GM18505 (cell line): ENCODE results near the gene IL11.
A peak's percentile ranks its signal among the peaks of the same experiment; 100 is the strongest.
"Not testable (repeated sequence)": the region's sequence is repeated elsewhere in the genome, so short reads cannot be mapped to it uniquely, and the experiment has no call there.

Experiments
- ATAC-seq: cut with Tn5 transposase; IDR thresholded peaks from one replicate; pipeline ENCODE4 v1.9.1; 2021; ENCODE audit not compliant: unreplicated experiment
- POLR2A ChIP-seq: IDR thresholded peaks from 4 replicates; pipeline ENCODE4 v1.6.1; 2011; ENCODE audit warnings: borderline replicate concordance; ENCODE audit not compliant: insufficient read depth, insufficient read length; ENCODE audit errors: extremely low read depth

IL11 gene

GRCh38 chr19:55370305-55370988 is at the start of gene IL11:
Gene IL11, minus strand, starts transcription at chr19:55370463. Its CDS starts 153 bp downstream, at chr19:55370310.
- no peak for TF ChIP-seq POLR2A
- ATAC-seq: no peak

- no peak for ATAC-seq
- no peak for TF ChIP-seq POLR2A
Measured at GRCh38 chr19:55419624-55420236, 49.5 kb upstream of the IL11 start.

GRCh38 chr19:55419103-55419502 is 48.8 kb upstream of the IL11 start:
- no peak for ATAC-seq
- no peak for TF ChIP-seq POLR2A

DNA sequence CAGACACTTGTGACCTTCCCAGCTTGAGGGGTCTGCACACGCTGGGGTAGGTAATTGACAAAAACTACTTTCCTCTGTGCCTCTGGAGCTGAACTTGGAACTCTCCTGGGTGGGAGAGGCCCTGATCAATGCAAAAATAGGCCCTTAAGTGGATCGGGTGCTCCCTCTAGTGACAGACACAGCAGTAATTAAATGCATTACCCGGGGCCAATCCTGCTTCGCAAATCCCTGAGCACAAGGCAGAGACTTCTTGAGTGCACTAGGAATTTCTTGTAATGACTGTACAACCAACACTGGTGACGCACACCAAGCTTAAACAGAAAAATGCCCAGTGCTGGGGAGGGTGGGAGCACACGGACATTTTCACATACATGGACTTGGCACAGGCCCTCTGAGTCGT is 47.9 kb upstream of the IL11 start:
- TF ChIP-seq POLR2A: no peak
- no peak for ATAC-seq

GRCh38 chr19:55410168-55410567 is 39.9 kb upstream of the IL11 start:
- no peak for TF ChIP-seq POLR2A
- ATAC-seq: no peak

GRCh38 chr19:55409179-55409578 is 38.9 kb upstream of the IL11 start:
- ATAC-seq: not testable (repeated sequence)

DNA sequence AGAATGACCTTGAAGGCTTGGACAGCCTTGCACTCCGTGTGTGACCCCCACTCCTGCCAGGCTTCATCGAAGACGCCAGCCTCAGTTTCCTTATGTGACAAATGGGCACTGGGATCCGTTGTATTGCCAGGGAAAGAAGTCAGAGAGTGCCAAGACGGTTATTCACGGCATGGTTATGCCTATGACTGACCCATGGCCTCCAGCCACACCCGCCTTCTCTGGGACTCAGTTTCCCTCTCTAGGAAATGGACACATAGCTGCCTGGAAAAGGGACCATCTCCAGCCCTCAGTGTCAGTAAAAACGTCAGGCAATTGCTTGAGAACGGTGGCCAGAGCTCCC is 38.2 kb upstream of the IL11 start:
- ATAC-seq: no peak
- no peak for TF ChIP-seq POLR2A

DNA sequence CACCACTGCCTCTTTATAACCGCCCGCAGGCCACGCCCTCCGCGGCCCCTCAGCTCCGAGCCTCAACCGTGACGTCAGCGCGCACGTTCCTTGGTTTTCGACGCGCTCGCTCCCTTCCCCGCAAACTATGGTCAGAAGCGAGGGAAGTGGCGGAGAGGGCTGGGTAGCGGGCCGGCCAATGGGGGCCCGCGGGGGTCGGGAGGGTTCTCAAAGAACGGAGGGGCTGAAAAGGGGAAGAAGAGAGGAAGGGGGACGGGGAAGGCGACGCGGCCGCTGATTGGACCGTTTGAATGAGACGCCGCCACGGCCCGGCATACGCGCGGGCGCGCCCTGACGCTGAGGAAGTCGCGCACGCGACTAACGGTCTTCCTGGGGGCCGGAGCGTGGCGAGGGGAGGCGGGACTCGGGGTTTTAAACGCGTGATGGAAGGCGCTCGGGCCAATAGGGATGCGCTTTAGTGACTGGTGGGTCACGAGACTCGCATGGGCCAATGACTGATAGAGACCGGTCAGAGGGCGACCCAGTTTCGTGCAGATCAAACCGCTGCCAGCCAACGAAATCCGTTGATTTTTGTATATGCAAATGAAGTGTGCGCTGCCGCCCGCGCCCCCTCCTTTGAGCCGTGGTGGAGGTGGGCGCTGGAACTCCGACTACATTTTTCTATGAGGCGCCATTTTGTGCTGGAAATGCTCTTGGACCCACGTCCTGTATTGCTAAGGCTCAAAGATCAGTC is 37.7 kb upstream of the IL11 start:
- peak; percentile 74 for ATAC-seq

GRCh38 chr19:55407550-55407799 is 37.2 kb upstream of the IL11 start, which contains the start of gene UBE2S:
Gene UBE2S, minus strand, starts transcription at chr19:55407788. Its CDS starts 199 bp downstream, at chr19:55407589.
- peak; percentile 21 for ATAC-seq
- peak; percentile 99 for TF ChIP-seq POLR2A

More for the DNA sequence above, 37.7 kb upstream of the IL11 start:
- TF ChIP-seq POLR2A: peak; percentile 42

GRCh38 chr19:55406826-55407549 is 36.7 kb upstream of the IL11 start:
- no peak for TF ChIP-seq POLR2A
- no peak for ATAC-seq

DNA sequence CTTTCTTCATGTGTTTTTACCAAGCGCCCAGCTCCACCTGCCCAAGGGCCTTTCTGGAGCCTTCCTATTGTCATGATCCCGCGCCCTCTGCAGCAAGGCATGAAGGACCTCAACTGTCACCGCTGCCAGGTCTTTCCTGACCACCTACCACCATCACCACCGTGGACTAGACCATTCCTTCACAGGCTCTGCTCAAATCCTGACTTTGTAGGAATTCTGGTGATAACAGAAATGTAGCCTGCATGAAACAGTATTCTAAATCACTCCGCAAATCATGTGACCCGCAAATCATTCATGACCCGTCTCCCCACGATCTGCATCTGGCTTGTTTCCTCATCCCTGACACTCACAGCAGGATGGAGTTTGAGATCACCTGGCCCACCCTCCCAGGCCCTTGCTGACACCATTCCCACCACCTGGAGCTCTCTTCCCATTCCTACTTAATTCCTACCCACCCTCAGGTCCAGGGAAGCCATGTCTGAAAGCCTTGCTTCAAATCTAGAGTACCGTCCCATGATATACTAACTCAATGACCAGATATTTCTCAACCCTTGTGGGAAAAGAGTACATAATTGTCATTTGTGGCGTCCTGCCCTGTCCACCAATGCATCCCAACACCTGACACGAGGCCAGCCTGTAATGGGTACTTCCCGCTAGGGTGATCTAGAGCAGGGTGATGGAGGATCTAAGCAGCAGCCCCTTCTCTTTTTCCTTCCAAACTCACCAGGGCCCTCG is 36.0 kb upstream of the IL11 start:
- no peak for ATAC-seq
- TF ChIP-seq POLR2A: no peak

GRCh38 chr19:55405638-55406037 is 35.4 kb upstream of the IL11 start:
- no peak for TF ChIP-seq POLR2A
- no peak for ATAC-seq

DNA sequence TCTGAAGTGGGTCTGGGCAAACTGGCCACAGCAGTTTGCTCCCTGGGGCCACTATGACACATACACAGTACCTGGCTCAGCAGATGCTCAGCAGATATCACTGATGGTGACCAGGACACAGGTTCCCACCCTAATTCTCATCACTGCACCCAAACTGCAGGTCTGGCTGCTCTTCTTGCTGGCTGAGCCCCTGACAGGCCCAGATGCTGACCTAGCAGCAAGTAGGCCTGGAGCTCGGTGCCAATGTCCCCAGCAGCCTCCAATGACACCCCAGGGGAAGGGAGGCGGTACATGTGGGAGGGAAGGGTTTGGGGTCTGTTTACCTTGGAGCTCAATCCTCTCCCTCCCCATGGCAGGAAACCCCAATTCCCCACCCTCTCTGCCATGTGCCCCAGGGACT is 32.2 kb upstream of the IL11 start:
- no peak for TF ChIP-seq POLR2A
- no peak for ATAC-seq

DNA sequence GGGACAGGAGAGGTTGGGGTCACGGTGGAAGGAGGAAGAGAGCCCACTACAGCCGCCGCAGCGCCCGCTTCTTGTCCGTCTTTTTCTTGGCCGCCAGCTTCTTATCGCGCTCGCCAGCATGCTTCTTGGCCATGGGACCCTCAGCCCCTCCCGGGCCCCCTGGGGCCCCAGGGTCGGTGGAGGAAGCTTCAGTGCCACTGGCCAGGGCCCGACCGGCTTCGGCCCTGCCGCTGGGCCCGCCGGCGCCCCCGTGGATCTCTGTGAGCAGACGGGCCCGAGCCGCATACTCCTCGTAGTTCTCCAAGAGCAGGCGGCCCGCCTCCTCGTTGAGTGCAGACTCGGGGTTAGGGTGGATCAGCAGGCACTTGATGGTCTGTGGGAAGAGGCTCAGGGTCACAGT is 31.1 kb upstream of the IL11 start:
- not testable (repeated sequence) for ATAC-seq
